ENCODE results near the gene NARS2.

The NARS2 gene

GRCh38 chr11:78417175-78417887 lies 157.3 kb downstream of the NARS2 start, which contains the start of gene GAB2:
GAB2 (minus strand) TSS chr11:78417820; CDS start chr11:78417720, 100 bp downstream.
- peak in 8 of 58 donors; percentile 40 to 63 (median 56) for DNase-seq

GRCh38 chr11:78416285-78417174 lies 158.1 kb downstream of the NARS2 start:
- peak in 57 of 58 donors; percentile 16 to 90 (median 73) for DNase-seq

GRCh38 chr11:78415338-78415737 lies 159.3 kb downstream of the NARS2 start:
- no peak for DNase-seq

DNA sequence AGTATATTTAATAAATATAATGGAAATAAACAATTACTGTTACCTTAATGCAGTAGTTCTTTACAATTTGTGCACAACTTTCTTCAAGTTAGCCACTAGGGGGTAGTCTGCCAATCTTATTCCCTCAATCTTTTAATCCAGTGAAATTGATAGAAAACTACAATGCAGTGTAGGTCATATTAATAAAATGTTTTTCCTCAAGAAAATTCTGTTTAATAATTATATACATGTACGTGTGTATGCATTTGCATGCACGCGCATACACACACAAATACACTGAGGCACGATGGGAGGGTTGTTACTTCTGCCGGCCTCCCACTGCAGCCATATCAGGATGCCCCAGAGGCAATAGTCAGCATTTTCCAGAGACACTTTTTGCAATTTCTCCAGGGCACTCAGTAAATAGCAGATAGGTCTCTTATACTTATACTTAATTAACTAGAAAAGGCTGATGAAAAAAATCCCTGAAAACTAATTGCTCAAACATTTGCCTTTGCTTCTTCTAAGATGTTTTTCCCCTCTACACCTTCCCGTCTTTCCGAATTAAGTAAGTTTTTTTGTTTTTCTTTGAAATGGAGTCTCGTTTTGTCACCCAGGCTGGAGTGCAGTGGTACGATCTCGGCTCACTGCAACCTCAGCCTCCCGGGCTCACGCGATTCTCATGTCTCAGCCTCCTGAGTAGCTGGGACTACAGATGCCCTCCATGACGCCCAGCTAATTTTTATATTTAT lies 160.2 kb downstream of the NARS2 start:
- no peak for DNase-seq

DNA sequence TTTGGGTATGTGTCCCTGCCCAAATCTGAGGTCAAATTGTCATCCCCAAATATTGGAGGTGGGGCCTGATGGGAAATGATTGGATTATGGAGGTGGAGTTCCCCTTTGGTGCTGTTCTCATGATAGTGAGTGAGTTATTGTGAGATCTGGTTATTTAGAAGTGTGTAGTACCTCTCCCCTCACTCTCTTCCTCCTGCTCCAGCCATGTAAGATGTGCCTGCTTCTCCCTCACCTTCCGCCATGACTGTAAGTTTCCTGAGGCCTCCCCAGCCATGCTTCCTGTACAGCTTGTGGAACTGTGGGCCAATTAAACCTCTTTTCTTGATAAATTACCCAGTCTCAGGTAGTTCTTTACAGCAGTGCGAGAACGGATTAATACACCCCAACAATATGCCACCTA lies 166.0 kb downstream of the NARS2 start:
- no peak for DNase-seq

DNA sequence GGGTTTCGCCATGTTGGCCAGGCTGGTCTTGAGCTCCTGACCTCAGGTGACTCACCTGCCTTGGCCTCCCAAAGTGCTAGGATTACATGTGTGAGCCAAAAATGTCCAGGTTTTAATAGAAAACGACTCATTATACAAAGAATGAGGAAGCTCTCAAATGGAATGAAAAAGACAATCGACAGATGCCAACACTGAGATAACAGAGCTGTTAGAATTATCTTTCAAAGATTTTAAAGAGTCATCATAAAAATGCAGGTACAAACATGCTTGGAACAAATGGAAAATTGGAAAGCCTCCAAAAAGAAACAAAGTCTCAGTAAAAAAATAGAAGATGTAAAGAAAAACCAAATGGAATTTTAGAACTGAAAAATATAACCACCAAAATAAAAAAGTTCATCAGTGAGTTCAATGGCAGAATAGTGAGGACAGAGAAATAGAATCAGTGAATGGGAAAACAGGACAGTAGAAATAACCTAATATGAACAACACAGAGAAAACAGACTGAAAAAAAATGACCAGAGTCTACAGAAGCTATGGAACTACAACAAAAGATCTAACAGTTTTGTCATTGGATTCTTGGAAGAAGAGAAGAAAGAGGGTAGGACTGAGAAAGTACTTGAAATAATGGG lies 168.0 kb downstream of the NARS2 start:
- no peak for DNase-seq

- DNase-seq = no peak
Observed at GRCh38 chr11:78405805-78406204, 168.9 kb downstream of the NARS2 start.

DNA sequence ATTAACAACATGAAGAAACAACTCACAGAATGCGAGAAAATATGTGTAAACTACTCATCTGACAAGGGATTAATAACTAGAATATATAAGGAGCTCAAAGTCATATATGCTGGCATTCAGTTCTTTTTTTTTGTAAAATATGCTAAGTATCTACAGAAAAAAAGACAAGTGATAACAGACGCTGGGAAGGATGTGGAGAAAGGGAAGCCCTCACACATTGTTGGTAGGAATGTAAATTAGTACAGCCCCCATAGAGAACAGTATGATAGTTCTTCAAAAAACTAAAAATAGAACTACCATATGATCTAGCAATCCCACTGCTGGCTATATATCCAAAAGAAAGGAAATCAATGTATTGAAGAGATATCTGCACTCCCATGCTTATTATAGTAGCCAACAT lies 170.9 kb downstream of the NARS2 start:
- DNase-seq = no peak

- DNase-seq = no peak
Observed at GRCh38 chr11:78402847-78403246, 171.8 kb downstream of the NARS2 start.

- no peak for DNase-seq
Observed at GRCh38 chr11:78400702-78401101, 174.0 kb downstream of the NARS2 start.

- DNase-seq = no peak
Observed at GRCh38 chr11:78400116-78400515, 174.5 kb downstream of the NARS2 start.

GRCh38 chr11:78399136-78399535 lies 175.5 kb downstream of the NARS2 start:
- no peak for DNase-seq

DNA sequence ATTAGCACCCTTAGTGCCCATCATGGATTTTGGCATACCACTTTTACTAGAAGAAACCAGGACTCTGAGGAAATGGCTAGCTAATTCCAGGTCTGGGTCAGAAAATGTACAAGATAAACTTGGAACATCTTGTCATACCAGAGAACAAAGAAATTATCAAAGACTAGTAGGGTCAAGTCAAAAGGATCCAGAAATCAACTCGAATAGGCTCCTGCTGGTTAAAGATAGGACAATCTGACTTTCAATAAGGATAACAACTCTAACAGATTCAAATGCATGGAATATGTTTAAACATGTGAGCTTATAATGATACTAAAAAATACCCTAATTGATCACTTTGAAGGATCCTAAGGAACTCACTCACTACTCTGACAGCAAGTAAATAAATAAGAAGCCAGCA lies 175.9 kb downstream of the NARS2 start:
- DNase-seq = no peak

- DNase-seq = no peak
Observed at GRCh38 chr11:78397398-78397797, 177.3 kb downstream of the NARS2 start.

GRCh38 chr11:78395597-78395996 lies 179.1 kb downstream of the NARS2 start:
- DNase-seq = no peak

GRCh38 chr11:78392854-78393253 lies 181.8 kb downstream of the NARS2 start:
- DNase-seq = no peak

DNA sequence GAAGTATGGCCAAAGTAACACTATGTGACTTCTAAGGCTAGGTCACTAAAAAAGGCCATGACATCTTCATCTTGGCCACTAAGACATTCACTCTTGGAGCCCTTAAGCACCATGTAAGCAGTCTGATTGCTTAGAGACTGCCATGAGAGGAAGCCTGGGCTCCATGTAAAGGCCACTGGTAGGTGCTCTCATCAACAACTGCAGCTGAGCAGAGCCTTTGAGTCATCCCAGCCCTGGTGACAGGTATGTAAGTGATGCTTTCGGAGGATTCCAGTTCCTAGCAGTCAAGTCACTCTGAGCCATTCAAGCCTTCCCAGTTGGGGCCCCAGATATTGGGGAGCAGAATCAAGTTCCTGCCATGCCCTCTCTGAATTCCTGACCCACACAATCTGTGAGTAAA lies 183.2 kb downstream of the NARS2 start:
- DNase-seq = no peak

DNA sequence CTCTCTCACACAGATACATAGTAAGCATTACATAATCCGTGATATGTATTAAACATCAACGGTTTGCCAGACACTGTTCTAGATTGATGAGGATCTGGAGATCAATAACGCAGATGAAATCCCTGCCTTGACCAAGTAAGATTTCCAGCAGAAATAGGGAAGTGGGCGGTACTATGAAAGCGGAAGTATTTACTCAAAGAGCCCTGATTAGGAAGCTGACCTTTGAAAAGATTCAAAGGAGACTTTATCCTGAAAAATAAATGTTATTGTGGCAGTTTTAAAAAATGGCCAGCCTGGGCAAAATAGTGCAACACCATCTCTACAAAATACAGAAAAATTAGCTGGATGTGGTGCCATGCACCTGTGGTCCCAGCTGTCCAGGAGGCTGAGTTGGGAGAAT lies 183.9 kb downstream of the NARS2 start:
- DNase-seq = no peak

- no peak for DNase-seq
Observed at GRCh38 chr11:78386215-78386941, 188.3 kb downstream of the NARS2 start.
